Adrenal gland (tissue), 5 donors: Measurements from ENCODE around the gene SAA2.

ENCODE experiments used
- POLR2A ChIP-seq, 2 donors: fragments of 450-650 bp; IDR thresholded peaks; one replicate each; pipeline ENCODE4 v1.6.1; 2017; ENCODE audit warnings: antibody characterized with exemption in 2 of 2, mild to moderate bottlenecking in 2 of 2, moderate library complexity in 1 of 2
- TF ChIP-seq, protein P1 (sequence below), 6 experiments: fragments of 450-650 bp in 4 of 6; fragments of 200-600 bp in 2 of 6; sonication (generic) in 1 of 6; IDR thresholded peaks; 1 replicate in 5 of 6; 2 replicates in 1 of 6; pipeline versions ENCODE4 v1.5.1 to v1.8.0; 2016 to 2021; ENCODE audit warnings: antibody characterized with exemption in 6 of 6, mild to moderate bottlenecking in 2 of 6, moderate library complexity in 1 of 6
- donor health status: DM: no; HTN: no; CAD: no.

DNA sequence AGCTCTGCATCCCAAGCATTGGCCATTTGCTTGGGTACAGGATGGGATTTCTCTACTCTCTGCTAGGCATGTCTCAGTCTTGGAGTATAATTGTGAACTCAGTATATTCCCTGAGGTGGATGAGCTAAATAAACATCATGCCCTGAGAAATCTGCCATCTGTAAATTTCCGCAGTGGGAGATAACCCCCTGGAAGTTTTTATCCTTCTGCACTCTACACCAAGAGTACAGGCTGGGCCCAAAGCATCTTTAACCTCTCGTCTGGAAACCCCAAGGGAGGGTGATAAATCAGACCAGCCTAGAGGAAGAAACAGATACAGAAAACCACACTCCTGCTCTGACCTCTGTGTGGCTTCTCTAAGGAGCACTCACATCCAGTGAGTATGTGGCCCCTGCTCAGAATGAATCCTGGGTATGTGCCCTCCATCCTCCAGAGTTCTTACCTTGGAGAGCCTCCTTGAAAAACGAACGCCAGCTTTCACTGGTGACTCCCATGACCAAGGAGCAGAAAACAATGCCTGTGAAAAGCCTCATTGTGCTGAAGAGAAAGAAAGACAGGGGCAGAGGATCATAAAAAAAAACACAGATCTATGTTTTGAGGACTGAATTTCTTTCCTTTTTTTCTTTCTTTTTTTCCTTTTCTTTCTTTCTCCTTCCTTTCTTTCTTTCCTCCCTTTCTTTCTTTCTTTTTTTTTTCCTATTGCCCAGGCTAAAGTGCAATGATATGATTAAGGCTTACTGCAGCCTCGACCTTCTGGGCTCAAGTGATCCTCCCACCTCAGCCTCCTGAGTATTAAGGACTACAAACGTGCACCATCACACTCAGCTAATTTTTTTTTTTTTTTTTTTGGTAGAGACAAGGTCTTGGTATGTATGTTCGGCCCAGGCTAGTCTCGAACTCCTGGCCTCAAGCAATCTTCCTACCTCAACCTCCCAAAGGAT lies 12.8 kb downstream of the SAA2 start:
- TF ChIP-seq, protein P1, sequence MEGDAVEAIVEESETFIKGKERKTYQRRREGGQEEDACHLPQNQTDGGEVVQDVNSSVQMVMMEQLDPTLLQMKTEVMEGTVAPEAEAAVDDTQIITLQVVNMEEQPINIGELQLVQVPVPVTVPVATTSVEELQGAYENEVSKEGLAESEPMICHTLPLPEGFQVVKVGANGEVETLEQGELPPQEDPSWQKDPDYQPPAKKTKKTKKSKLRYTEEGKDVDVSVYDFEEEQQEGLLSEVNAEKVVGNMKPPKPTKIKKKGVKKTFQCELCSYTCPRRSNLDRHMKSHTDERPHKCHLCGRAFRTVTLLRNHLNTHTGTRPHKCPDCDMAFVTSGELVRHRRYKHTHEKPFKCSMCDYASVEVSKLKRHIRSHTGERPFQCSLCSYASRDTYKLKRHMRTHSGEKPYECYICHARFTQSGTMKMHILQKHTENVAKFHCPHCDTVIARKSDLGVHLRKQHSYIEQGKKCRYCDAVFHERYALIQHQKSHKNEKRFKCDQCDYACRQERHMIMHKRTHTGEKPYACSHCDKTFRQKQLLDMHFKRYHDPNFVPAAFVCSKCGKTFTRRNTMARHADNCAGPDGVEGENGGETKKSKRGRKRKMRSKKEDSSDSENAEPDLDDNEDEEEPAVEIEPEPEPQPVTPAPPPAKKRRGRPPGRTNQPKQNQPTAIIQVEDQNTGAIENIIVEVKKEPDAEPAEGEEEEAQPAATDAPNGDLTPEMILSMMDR (IDR thresholded peaks at IDR 0.05), result no peak
- TF ChIP-seq POLR2A (IDR thresholded peaks at IDR 0.05), result no peak
